GM03348 (cell line): ENCODE results near the gene PPTC7.
"Not testable (repeated sequence)": the region's sequence is repeated elsewhere in the genome, so short reads cannot be mapped to it uniquely, and the experiment has no call there.

ENCODE experiments used
- DNase-seq: peaks from one replicate; pipeline ENCODE4 v3.0.0; 2012; ENCODE audit warnings: low spot score

The PPTC7 gene

GRCh38 chr12:110536834-110537604 is 46.1 kb downstream of the PPTC7 start:
- no peak for DNase-seq

- no peak for DNase-seq
These were observed 48.3 kb downstream of the PPTC7 start for GRCh38 chr12:110534811-110535210.

GRCh38 chr12:110533607-110534006 is 49.5 kb downstream of the PPTC7 start:
- no peak for DNase-seq

- DNase-seq: no peak
These were observed 50.5 kb downstream of the PPTC7 start for GRCh38 chr12:110532644-110533043.

GRCh38 chr12:110531741-110532333 is 51.3 kb downstream of the PPTC7 start:
- peak; percentile 62 for DNase-seq

- DNase-seq: no peak
These were observed 52.6 kb downstream of the PPTC7 start for GRCh38 chr12:110530511-110530910.

GRCh38 chr12:110528277-110528839 is 54.8 kb downstream of the PPTC7 start:
- DNase-seq: no peak

GRCh38 chr12:110520876-110521712 is 62.0 kb downstream of the PPTC7 start:
- not testable (repeated sequence) for DNase-seq

GRCh38 chr12:110518014-110518413 is 65.1 kb downstream of the PPTC7 start:
- not testable (repeated sequence) for DNase-seq

GRCh38 chr12:110516995-110517394 is 66.1 kb downstream of the PPTC7 start:
- no peak for DNase-seq

- DNase-seq: no peak
These were observed 68.8 kb downstream of the PPTC7 start for GRCh38 chr12:110514363-110514762.

- DNase-seq: no peak
These were observed 69.3 kb downstream of the PPTC7 start for GRCh38 chr12:110513842-110514241.

GRCh38 chr12:110508071-110508586 is 75.0 kb downstream of the PPTC7 start:
- DNase-seq: no peak

GRCh38 chr12:110505332-110505731 is 77.8 kb downstream of the PPTC7 start:
- DNase-seq: no peak

- no peak for DNase-seq
These were observed 79.7 kb downstream of the PPTC7 start for GRCh38 chr12:110503432-110503831.

- peak; percentile 94 for DNase-seq
These were observed 81.1 kb downstream of the PPTC7 start, which contains the start of the genes RAD9B and VPS29 for GRCh38 chr12:110501752-110502738. Gene RAD9B, plus strand, starts transcription at chr12:110502331. Its CDS starts 7 bp downstream, at chr12:110502338. Gene VPS29, minus strand, starts transcription at chr12:110502111. Its CDS starts 60 bp downstream, at chr12:110502051.

- peak; percentile 47 for DNase-seq
These were observed 81.7 kb downstream of the PPTC7 start for GRCh38 chr12:110501399-110501751.

GRCh38 chr12:110498984-110499706 is 84.0 kb downstream of the PPTC7 start:
- DNase-seq: peak; percentile 37
